Forelimb muscle (tissue), 1 donor: ENCODE measurements around the gene DNAH11. TPM values are rescaled to one million over a fixed set of nuclear protein-coding genes. Genes with fewer than 3 reads are reported as not detected.

ENCODE experiments used
- DNase-seq: peaks from one replicate; pipeline ENCODE4 v3.0.0-alpha.2; 2013; ENCODE audit warnings: low read depth
- polyA plus RNA-seq: library from polyadenylated mRNA; unstranded; fragments of 120-200 nt; gene quantifications from one replicate; pipeline ENCODE4 v1.2.1, GENCODE V29; 2013; ENCODE audit not compliant: insufficient read length

Gene DNAH11
- polyA plus RNA-seq, 1 donor = 0.30 TPM

DNA sequence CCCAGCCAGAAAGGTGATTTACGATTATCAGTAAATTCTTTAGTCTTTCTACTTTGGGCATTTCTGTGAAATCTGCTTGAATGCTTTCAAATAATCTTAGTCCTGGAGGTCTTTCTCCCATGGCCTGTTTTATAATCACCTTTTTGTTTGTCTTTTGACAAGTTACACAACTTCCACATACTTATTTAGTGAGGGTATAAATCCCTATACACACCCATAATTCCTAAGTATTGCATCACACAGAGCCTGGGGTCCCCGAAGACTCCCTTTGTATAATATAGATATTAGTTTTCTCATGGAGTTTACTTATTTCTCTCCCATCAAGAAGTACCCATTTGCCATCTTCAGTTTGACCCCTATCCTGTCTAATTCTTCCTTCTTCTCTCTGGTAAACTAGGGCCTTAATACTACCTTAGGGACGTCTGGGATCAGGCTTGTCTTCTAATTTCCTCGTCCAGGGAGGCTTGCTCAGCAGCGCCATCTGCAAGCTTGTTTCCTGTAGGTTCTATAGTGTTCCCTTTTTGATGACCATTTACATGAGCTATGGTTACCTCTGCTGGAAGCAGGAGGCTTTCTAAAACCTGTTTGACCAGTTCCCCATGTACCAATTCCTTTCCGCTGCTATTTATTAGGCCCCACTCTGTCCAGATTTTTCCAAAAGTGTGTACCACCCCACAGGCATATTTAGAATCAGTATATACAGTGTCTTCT, 8.1 kb downstream of the DNAH11 start:
- no peak for DNase-seq

DNA sequence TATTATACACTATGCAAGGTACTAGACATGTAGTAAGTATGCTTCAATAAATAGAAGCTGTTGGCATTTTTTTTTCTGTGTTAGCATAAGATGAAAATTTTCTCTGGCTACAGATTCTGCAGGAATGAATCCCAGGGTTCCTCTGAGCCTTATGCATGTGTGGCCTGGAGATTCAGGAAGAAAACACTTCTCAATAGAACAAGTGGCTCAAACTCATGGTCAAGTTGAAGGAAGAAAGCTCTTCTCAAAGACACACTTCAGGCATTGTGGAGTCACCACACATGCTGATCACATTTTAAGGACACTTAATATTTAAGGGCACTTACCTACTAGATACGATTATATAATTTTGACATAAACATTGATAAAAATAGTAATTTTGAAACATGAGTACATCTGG, 19.5 kb downstream of the DNAH11 start:
- no peak for DNase-seq

DNA sequence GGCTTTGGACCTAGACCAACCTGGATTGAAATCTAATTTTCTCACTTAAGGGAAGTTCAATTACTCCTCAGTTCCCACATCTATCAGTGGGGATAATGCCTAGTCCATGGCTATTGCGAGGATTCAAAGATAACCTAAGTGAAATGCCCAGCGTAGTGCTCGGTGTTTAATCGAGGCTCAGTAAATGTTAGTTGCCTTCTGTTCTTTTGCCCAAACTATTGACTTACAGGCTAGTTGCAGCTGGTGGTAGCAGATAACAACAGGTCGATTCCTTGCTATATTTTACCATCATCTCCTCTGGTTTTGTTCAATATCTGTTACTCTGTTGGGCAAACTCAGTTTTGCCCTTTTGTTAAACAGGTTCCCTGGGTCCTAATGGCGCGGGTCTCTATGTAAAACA, 22.8 kb downstream of the DNAH11 start:
- no peak for DNase-seq

DNA sequence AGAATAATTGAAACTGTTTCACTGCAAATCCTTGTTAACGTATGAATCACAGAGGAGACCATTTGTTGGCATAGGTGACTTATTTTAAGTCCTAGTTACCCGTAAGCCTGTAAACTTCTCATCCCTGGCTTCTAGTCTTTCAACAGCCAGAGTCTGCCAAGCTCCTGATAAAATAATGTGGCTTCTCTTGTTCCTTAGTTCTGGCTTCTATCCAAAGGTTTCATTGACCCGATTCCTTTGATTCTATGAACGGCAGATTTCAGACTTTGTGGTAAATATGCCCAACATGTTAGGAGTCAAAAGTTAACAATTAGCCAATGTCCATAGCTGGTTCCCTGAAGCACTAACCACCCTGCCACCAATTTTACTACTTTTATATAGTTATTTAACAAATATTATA, 23.3 kb downstream of the DNAH11 start:
- no peak for DNase-seq

DNA sequence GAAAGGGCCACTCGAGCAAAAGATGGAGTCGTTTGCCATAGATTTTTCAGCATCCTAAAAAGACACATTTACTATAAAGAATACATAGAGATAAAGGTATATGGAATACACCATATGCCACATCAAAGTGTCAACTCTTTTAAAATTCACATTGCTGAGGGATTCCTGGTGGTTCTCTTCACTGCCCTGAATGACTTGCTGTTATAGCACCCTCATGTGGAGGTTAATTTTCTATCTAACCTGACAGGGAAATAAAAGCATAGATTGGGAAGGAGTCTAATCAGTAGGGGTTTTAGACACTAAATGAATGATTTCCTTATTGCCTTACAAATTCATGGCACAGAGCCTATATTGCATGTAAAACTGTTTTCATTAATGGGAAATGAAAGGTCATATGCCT, 25.9 kb downstream of the DNAH11 start:
- no peak for DNase-seq

DNA sequence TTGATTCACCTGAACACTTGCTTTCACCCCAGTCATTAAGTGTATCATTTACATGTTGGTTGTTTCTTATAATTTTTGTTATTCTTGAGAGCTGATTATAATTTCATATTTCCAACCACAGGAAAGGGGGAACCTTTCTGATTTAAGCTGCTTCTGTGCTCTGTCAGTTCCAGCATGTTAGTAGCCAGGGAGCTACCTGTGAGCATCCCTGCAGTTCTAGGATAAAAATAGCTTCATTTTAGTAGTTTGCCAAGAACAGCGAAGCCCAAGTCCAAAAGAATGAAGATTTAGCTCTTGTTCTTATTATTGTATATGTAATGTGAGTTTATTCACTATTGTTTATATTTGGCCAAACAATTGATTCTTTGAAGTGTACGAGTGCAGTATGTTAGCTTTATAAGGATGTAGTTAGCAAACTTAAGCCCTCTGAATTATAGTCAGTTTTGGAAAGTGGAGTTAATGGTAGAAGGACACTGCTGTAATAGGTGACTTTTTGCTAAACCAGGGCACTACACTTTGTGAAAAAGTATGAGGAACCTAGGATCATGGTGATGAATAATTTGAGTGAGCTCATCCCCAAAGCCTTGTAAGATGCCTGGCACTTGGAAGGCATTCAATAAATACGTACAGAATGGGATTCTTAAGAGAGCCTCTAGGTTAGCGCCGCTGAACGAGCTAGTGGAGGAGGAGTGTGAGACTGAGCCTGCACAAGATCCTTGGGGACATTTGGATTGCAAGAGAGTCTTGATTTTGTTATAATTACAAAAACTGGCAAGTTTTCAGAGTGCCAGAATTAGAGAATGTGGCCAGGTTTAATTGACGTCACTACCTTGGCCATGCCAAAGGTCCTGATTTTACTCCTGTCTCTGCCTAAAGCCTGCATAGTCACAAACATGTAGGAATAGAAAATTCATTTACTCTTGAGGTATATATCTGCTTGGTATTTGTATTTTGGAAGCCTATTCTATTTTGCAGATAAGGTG, 29.8 kb downstream of the DNAH11 start:
- DNase-seq = no peak

DNA sequence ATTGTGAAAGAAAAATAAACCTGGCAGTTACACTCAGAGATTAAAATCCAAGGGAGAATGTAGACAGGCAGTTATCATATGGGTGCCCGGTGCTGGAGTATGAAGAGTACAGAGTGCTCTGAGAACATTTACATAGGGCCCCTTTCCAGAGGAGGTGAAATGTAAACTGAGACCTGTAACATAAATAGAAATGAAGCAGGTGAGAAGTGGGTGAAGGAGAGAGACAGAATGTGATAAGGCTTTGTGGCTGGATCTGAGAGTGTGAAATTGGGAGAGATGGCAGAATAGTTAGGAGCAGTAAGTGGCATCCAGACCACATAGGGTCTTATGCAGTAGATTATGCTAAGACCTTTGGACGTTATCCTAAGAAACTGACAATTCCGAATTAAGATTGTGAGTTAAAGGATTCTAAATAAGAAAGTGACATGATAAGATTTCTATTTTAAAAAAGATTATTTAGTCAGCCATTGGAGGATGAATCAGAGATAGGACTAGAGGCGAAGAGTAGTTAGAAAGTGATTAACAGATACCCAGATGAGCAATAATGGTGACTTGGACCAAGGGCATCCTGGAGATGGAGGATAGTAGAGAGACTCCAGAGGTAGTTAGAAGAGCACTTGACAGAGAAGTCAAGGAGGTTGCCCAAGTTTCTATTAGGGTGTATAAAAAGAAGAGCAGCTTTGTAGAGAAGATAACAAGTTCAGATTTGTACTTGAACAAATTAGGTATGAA, 36.7 kb downstream of the DNAH11 start:
- no peak for DNase-seq

DNA sequence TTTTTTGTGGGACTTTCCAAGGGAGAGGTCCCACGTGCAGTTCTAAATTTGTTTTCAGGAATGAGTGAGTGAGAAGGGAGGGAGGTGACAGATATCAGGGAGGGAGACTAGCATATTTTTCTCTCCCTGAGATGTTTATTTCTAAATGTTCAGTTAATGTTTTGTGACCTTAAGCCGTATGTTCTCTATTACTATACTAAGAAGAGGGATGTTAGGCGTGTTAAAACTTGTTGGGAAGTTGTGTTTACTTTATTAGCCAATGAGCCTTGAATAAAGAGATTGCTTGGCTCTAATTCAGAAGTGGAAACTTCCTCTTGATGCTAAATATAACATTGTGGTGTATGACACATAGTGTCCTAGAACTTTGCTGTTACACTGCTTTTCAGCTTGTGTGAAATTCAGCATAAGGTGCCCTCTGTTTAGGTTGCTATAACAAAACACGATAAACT, 37.3 kb downstream of the DNAH11 start:
- no peak for DNase-seq

DNA sequence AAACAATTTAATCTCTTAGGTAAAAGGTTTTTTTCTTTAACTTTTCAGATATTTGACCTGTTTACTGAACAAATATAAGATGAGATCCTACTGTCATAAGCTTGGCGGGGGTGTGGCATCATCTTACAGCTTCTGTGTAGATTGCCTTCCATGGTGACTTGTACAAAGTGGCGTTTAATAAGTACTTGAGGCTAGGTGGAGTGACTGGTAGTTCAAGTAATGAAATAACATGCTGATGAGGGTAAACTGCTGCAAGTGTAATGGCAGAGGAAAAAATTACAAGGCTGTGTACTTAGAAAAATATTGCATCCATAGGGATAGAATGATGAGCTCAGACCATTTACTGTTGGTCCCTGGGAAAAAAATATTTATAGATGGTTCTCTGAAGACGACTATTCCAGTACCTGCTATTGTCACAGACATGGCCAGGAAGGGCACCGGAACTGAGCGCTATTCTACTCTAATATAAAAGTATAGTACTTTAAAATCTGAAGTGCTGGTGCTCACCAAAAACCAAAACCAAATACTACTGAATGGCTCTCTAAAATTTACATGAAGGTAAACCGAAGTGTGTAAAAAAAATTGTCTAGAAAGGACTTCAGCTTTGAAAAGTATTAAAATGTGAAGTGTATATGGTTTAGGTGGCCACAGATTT, 42.4 kb downstream of the DNAH11 start:
- no peak for DNase-seq

DNA sequence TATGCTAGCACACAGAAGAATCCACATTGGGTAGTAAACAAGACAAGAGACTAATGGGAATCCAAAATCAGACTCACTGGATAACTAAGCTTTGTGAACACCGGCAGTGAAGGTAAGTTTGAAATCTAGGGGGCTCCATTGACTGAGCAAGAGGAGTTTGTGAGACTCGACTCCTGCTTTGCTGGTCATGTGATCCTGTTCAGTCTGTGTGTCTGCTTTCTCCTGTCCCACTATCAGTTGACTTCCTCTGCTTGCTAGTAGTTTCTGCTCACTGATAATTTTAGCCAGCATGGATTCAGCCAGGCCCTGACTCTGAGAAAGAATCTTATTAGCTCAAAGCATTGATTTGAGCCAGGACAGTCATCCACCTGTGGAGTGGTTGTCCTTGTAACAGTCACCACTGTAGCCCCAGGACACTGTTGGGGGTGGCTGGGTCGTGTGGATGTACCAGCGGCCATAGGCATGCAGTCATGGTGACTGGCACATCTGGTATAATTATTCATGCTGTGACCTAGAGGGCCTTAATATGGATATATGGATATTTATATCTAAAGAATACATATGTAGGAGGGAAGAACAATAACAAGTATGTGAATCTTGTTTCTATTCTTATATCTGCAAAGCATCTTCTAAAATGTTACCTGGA, 44.4 kb downstream of the DNAH11 start:
- DNase-seq = no peak

DNA sequence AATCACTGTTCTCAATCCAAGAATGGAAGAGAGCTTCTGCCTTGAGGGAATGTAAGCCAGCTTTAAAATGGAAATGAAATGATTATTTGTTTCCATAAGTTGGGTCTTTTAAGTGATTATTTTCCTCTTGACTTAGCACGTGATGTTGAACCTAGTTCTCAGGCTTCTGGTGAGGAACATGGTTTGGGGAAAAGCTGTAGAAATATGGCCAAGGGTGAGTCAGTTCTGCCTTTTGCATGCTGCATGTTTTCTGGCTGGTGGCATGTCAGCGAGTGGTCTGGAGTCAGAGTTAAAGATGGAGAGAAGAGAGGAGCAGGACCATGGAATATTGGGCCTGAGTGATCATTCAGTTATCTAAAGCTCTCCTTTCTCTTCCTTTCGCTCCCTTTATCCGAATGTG, 54.0 kb downstream of the DNAH11 start:
- DNase-seq = no peak

DNA sequence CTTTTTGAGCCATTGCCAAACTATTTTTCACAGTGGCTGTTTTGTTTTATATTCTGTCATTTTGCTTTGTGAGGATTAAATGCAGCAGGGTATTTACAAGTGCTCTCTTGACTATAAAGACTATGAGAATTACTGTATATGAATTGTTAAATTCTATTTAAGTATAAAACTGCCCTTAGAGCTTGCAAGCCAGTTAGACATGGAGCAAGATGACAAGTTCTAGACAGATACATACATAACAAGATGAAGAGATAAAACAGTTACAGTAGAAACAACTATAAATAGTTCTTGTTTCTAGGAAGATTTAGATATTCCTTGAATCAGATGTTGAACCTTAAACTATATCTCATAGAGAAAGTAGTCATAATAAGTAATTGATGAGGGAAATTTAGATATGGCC, 60.6 kb downstream of the DNAH11 start:
- no peak for DNase-seq

DNA sequence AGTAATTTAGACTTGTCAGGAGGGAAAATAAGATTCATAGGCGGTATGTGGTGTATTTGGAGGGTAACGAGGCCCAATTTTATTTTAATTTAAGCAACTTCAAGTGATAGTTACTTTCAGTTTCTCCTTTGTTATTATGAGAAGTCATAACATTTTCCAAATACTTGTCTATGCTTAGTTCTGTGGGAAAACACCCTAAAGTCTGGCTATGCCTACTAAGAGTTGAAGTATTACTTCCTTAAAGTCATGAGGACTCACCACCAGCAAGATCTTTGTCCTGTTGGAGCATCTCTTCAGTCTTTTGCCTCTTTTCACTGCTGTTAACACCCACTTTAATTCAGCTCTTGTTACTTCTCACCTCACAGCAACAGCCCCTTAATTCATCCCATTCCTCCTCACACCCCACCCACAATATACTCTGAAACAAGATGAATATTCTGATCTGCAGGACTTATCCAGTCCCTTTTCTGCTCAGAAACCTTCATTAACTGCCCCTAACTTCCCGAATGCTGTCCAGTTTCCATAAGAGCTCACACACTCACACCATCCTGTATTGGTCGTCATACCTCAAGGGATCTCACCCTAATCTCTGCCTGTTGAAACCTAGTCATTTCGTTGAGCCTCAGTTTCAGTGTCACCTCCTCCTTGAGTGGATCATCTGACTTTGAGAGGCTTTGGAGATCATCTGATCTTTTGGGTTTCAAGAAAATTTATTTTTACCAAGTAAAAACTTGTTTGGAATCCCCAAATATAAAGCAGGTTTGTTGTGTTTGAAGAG, 61.3 kb downstream of the DNAH11 start:
- DNase-seq = no peak

DNA sequence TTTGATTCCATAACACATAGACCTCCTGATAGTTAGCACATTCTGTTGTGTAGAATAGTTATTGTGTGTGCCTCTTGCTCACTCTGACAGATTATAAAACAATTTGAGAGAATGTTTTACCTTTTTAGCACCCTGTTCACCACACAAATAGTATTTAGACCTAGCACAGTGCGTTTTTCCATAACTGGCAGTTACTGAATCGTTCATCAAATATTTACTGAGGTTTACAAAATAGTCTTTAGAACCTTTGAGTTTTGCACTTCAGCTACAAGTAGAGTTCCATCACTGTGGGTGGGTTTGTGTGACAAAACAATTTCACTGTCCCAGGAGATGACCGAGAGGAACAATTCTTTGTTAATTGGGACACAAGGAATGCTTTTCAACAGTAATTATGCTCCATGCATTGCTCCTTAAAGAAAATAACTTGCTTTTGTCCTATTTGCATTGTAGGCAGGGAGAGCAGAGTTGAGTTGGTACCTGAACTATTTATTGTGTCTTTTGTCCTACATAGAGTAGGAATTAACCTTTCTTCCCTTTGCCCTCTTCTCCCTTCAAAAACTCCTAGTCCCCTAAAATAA, 62.3 kb downstream of the DNAH11 start:
- DNase-seq = no peak

DNA sequence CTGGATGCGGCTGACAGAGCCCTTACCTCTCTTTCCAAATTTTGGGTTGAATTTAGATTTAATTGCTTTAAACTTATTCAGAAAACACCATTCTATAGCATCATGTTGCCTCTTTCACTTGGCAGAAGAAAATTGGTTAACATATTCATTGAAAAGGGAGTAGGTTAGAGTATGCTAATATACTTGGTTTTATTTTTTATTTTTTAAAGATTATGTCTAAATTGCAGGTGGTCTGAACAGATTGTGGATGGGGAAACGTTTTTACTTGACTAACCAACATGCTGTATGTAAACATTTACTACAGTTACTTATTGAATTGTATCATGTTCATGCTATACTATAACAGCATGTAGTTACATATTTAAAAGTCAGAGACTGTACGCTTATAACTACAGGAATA, 65.6 kb downstream of the DNAH11 start:
- DNase-seq = no peak

DNA sequence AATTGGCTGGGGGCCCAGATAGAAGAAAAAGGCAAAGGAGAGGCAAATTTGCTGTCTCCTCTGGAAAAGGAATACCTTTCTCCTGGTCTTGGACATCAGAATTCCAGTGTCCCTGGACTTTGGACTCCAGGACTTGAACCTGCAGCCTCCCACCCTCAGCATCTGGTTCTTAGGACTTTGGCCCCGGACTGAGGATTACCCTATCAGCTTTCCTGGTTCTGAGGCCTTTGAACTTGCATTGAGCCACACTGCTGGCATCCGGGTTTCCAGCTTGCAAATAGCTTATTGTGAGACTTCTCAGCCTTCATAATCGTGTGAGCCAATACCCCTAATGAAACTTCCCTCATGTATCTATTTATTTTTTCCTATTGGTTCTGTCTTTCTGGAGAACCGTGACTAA, 68.3 kb downstream of the DNAH11 start:
- no peak for DNase-seq

DNA sequence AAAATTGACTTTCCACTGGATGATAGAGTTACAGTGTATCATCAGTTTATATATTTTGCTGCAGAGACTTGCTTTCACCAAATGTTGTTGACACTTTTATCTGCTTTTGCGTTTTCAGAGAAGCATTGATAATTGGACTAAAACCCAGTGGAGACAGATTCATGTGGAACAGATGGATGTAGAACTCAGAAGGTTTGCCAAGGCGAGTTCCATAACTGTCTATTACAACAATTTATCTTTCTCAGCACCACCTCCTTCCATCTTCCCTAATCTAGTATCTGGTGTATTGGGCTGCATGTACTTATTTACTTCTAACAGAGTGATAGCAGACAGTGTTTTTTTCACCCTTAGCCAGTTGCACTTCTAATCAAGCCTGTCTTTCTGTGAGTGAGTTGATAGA, 73.3 kb downstream of the DNAH11 start:
- DNase-seq = no peak

DNA sequence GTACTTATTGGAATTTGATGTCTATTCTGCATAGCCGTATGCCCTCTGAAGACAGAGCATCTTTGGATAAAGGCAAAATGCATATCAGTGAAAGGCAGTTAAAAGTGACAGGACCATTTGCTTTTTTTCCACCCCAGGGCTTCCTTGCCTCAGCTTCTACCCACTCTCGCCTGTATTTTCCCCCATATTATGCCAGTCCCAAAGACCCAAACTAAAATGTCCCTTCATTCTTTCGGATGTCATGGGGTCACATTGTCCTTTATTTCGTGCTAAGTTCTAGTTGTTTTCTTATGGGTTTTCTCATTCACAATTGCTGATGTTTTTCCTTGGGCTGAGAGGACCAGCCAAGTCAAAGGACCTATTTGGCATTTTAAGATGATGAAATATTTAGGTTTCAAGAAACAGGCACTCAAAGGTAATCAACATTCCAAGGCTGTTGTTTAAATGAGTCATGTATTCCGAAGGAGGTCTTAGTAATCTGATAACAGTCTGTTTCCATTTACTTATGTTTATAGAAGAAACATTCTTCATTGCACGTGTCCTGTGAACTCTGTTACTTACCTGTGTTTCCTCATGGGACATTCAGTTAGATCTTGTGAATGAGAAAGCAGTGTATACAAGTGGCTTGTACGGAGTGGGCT, 74.1 kb downstream of the DNAH11 start:
- DNase-seq = no peak

DNA sequence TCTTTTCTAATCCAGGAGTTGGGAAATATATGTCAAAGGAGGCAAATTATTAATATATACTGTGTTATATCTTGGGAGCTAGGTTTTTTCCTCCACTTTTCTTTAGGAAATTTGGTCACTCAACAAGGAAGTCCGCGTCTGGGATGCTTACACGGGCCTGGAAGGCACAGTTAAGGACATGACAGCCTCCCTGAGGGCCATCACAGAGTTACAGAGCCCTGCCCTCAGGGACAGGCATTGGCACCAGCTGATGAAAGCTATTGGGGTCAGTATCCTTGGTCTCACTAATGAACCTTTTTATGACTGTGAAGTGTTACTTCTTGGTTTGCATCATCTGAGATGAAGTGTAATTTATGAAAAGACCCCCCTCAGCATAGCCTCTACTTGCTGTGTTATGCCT, 74.7 kb downstream of the DNAH11 start:
- no peak for DNase-seq
